SK-N-SH (cell line): ENCODE data around the gene LTBP1.

Source experiments
- CTCF ChIP-seq: fragments of 200-600 bp; sonication (generic); IDR thresholded peaks from 2 replicates; pipeline ENCODE4 v1.6.1; 2017; ENCODE audit warnings: antibody characterized with exemption, mild to moderate bottlenecking, moderate library complexity
- EP300 ChIP-seq, 2 experiments: IDR thresholded peaks; 2 replicates each; pipeline versions ENCODE4 v1.4.0 to v1.6.1; 2012; ENCODE audit warnings: borderline replicate concordance in 1 of 2, low read depth in 1 of 2, low read length in 1 of 2
- EZH2phosphoT487 ChIP-seq: fragments of 200-600 bp; sonication (generic); IDR thresholded peaks from 2 replicates; pipeline ENCODE4 v1.6.1; 2017; ENCODE audit warnings: low read depth, mixed run types, mild to moderate bottlenecking, antibody characterized with exemption, moderate library complexity, borderline replicate concordance
- FOSL2 ChIP-seq: IDR thresholded peaks from 2 replicates; pipeline ENCODE4 v1.4.0; 2012; ENCODE audit warnings: low read depth, mild to moderate bottlenecking, moderate library complexity, borderline replicate concordance
- JUND ChIP-seq: IDR thresholded peaks from 2 replicates; pipeline ENCODE4 v1.4.0; 2012
- MXI1 ChIP-seq: IDR thresholded peaks from 2 replicates; pipeline ENCODE4 v1.6.1; 2012; ENCODE audit warnings: mild to moderate bottlenecking, low read depth, low read length, improper control_type of control experiment
- NFIC ChIP-seq: IDR thresholded peaks from 2 replicates; pipeline ENCODE4 v1.4.0; 2012; ENCODE audit warnings: borderline replicate concordance
- RAD21 ChIP-seq: IDR thresholded peaks from 2 replicates; pipeline ENCODE4 v1.6.1; 2012; ENCODE audit warnings: mild to moderate bottlenecking, low read length
- TAF1 ChIP-seq: IDR thresholded peaks from 2 replicates; pipeline ENCODE4 v1.6.1; 2012; ENCODE audit warnings: low read depth, mild to moderate bottlenecking, low read length, moderate library complexity, borderline replicate concordance
- YY1 ChIP-seq: IDR thresholded peaks from 2 replicates; pipeline ENCODE4 v1.4.0; 2012; ENCODE audit warnings: low read depth, mild to moderate bottlenecking
- ZBTB33 ChIP-seq: IDR thresholded peaks from 2 replicates; pipeline ENCODE4 v1.4.0; 2012; ENCODE audit warnings: low read depth, borderline replicate concordance
- TF ChIP-seq, protein P1 (sequence below): IDR thresholded peaks from 2 replicates; pipeline ENCODE4; 2012
- TF ChIP-seq, protein P2 (sequence below): fragments of 150-350 bp; IDR thresholded peaks from 2 replicates; pipeline ENCODE4 v1.6.1; 2017; ENCODE audit warnings: antibody characterized with exemption, low read length, low read depth, borderline replicate concordance
- TF ChIP-seq, protein P3 (sequence below): IDR thresholded peaks from 2 replicates; pipeline ENCODE4 v1.6.1; 2012; ENCODE audit warnings: mild to moderate bottlenecking, low read depth, low read length, moderate library complexity

GRCh38 chr2:33038230-33038629 lies 91.5 kb downstream of the LTBP1 start:
- TF ChIP-seq, protein P1, sequence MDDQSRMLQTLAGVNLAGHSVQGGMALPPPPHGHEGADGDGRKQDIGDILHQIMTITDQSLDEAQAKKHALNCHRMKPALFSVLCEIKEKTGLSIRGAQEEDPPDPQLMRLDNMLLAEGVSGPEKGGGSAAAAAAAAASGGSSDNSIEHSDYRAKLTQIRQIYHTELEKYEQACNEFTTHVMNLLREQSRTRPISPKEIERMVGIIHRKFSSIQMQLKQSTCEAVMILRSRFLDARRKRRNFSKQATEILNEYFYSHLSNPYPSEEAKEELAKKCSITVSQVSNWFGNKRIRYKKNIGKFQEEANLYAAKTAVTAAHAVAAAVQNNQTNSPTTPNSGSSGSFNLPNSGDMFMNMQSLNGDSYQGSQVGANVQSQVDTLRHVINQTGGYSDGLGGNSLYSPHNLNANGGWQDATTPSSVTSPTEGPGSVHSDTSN = no peak
- TF ChIP-seq EP300 (IDR thresholded peaks at IDR 0.05; ENCODE audit: borderline replicate concordance in 1 of 2, low read depth in 1 of 2, low read length in 1 of 2) (no peak), NFIC (no peak), CTCF (no peak), RAD21 (no peak), ZBTB33 (no peak), JUND (no peak), YY1 (no peak), EZH2phosphoT487 (no peak), MXI1 (no peak), TAF1 (no peak), FOSL2 (no peak)
- TF ChIP-seq, protein P2, sequence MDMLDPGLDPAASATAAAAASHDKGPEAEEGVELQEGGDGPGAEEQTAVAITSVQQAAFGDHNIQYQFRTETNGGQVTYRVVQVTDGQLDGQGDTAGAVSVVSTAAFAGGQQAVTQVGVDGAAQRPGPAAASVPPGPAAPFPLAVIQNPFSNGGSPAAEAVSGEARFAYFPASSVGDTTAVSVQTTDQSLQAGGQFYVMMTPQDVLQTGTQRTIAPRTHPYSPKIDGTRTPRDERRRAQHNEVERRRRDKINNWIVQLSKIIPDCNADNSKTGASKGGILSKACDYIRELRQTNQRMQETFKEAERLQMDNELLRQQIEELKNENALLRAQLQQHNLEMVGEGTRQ = no peak
- TF ChIP-seq, protein P3, sequence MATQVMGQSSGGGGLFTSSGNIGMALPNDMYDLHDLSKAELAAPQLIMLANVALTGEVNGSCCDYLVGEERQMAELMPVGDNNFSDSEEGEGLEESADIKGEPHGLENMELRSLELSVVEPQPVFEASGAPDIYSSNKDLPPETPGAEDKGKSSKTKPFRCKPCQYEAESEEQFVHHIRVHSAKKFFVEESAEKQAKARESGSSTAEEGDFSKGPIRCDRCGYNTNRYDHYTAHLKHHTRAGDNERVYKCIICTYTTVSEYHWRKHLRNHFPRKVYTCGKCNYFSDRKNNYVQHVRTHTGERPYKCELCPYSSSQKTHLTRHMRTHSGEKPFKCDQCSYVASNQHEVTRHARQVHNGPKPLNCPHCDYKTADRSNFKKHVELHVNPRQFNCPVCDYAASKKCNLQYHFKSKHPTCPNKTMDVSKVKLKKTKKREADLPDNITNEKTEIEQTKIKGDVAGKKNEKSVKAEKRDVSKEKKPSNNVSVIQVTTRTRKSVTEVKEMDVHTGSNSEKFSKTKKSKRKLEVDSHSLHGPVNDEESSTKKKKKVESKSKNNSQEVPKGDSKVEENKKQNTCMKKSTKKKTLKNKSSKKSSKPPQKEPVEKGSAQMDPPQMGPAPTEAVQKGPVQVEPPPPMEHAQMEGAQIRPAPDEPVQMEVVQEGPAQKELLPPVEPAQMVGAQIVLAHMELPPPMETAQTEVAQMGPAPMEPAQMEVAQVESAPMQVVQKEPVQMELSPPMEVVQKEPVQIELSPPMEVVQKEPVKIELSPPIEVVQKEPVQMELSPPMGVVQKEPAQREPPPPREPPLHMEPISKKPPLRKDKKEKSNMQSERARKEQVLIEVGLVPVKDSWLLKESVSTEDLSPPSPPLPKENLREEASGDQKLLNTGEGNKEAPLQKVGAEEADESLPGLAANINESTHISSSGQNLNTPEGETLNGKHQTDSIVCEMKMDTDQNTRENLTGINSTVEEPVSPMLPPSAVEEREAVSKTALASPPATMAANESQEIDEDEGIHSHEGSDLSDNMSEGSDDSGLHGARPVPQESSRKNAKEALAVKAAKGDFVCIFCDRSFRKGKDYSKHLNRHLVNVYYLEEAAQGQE = no peak
